ENCODE data around the gene DYNC1H1. TPM values are rescaled to one million over a fixed set of nuclear protein-coding genes. Genes with fewer than 3 reads are reported as not detected.
A peak's percentile ranks its signal among the peaks of the same experiment; 100 is the strongest.

DYNC1H1 gene
- total RNA-seq, 1 donor from 2014 or later, result 565 TPM

DNA sequence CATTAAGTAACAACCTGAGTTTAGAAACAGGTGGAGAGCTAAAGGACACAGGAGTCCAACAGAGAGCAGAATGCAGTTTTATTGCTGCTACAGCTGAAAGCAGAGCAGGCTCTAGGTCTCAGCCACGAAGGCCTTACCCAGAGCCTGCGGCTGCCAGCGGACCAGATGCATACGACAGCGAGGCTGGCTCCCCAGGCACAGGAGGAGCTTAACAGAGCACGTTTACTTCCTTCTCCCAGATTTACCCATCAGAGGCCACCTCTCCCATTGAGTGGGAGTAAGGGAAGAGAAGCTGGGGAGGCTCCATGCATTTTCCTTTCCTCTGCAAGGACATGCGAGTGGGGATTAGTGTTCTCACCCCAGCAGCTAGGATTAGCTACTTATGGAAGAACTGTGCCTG lies 22.6 kb downstream of the DYNC1H1 start:
- FAIRE-seq, result no peak

DNA sequence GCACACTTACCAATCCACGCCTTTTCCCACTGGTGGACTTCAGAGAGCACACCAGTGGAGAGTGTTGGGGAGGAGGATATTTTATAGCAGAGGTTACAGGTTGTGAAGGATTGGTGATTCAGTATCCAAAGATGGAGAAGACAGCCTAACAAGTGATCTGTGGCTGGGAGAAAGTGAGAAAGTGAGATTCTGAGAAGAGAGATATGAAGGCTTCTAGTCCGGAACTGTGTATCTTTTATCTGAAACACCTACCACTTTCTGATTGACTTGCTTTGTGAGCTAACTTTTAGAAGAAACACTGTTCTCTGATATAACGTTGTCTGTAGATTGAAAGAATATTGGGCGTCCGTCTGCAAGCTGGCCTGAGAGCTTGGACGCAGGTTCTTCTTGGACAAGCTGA lies 24.0 kb downstream of the DYNC1H1 start:
- FAIRE-seq, result no peak
- no peak for DNase-seq (ENCODE audit: low spot score in 2 of 2)

More for the DNA sequence above, 22.6 kb downstream of the DYNC1H1 start:
- no peak for DNase-seq (ENCODE audit: low spot score in 2 of 2)

DNA sequence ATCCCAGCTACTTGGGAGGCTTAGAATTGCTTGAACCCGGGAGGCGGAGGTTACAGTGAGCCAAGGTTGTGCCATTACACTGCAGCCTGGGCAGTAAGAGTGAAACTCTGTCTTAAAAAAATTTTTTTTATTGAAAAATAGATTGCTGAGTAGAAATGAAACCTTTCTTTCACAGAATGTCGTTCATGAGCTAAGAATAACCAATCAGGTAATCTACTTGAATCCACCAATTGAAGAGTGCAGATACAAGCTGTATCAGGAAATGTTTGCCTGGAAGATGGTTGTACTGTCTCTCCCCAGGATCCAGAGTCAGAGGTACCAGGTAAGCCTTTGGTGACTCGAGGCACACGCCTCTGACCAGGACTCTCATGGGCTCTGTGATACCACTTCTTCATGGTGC lies 27.0 kb downstream of the DYNC1H1 start:
- DNase-seq (ENCODE audit: low spot score in 2 of 2), result no peak
- no peak for FAIRE-seq

DNA sequence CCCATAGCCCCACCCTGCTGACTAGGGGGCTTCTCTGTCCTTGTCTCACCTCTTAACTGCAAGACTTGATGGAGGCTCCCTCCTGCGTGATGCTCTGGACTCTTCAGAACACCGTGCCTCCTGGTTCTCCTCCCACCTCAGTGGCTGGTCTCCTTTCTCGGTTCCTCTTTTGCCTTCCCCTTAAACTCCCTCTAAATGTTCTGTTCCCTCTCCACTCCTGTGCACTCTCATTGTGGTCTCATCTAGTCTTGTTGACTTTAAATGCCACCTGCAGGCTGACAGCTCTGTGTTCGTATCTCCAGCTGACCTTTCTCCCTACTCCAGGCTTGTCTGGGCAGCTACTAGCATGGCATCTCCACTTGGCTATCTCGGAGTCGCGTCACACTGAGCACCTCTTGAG lies 28.3 kb downstream of the DYNC1H1 start:
- DNase-seq (ENCODE audit: low spot score in 2 of 2) (no peak), FAIRE-seq (no peak)

DNA sequence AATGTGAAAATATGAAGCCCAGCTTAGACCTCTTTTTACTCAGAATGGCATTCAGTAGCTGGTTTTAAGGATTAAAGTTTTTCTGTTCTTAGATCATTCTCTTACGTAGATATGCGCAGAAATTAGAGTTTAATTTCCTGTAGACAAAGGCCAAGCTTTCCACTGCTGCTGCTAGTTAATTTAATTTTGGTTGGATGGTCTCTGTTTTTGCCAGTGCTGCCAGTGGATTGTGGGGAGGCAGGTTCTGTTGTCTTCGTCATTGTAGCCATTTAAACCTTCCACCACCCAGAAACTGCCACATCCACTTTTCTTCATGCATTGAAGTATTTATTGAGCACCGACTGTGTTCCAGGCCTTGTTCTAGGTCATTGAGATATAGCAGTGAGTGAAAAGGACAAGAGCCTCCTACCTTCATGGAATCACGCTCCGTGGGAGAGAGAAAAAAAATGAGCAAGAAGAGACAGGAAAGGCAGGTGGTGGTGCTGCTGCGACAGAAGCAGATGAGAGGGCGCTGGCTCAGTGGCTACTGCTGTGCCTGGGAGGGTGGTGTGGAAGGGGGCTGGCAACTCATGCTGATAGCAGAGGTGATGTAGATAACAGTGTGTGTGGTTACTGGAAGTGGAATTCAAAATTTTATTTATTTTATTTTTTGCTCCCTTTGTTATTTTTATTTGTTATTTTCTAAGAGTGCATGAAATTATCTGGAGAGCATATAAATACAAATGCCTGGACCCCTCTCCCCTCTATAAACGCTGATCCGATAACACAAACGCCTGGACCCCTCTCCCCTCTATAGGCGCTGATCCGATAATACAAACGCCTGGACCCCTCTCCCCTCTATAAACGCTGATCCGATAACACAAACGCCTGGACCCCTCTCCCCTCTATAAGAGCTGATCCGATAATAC lies 33.3 kb downstream of the DYNC1H1 start:
- DNase-seq (ENCODE audit: low spot score in 2 of 2) (no peak), FAIRE-seq (no peak)

DNA sequence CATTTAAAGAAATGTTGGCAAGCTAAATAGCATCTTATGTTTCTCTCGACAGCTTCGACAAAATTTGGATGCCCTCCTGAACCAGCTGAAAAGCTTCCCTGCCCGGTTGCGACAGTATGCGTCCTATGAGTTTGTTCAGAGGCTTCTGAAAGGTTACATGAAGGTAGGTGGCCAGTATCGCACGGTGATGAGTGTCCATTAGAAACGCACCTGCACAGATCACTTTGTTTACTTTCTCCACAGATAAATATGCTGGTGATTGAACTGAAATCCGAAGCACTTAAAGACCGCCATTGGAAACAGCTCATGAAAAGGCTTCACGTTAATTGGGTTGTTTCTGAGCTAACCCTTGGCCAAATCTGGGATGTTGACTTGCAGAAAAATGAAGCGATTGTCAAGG lies 36.5 kb downstream of the DYNC1H1 start:
- no peak for FAIRE-seq
- no peak for DNase-seq (ENCODE audit: low spot score in 2 of 2)

DNA sequence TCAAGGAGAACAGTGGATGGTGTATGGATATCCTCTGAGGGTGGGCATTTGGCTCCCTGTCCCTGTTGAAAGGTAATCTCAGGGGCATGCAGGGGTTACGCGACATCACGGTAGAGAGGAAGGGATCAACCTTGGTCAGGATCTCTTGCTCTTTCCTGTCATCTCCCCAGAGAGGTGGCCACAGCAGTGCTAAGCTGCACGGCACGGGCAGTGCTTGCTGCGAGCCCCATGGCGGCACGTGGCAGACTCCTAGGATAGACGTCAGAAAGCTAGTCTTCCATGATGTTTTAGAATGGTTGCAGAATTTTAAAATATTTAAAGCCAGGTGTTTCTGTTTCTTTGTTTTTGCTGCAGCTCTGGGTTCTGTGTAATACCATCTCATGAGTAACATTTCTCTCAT lies 41.0 kb downstream of the DYNC1H1 start:
- FAIRE-seq (no peak), DNase-seq (ENCODE audit: low spot score in 2 of 2) (no peak)

DNA sequence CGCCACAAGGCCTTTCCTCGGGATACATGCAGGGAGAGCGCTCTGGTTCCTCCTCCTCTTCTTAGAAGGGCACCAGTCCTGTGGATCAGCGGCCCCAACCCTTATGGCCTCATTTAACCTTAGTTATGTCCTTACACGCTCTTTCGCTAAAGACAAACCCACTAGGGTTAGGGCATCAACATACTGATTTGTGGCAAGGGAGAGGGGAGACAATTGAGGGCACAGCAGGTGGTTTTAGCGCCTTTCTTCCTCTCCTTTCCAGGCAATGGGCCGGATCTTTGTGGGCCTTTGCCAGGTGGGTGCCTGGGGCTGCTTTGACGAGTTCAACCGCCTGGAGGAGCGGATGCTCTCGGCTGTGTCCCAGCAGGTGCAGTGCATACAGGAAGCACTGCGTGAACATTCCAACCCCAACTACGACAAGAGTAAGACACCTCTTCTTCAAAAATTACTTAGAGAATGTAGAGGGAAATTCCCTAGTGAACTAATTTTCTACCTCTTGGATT lies 43.6 kb downstream of the DYNC1H1 start:
- DNase-seq (ENCODE audit: low spot score in 2 of 2), result no peak
- no peak for FAIRE-seq

DNA sequence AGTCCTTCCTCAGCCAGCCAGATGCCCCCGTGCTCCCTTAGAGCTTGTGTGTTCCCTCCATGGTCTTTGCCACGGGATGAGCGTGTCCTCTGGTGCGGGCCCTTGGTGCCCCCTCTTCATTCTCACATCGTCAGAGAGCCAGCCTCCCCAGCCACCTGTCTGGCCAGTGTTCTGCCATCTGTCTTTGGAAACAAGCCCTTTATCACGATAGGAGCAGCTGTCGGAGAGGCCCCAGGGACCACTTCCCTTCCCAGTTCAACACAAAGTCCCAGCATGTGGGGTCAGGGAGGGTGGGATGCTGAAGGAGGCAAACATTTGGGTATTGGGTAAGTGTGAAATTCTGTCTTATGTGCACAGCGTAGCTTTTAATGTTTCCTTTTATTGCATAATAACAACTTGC lies 44.5 kb downstream of the DYNC1H1 start:
- DNase-seq (ENCODE audit: low spot score in 2 of 2) (no peak), FAIRE-seq (no peak)

DNA sequence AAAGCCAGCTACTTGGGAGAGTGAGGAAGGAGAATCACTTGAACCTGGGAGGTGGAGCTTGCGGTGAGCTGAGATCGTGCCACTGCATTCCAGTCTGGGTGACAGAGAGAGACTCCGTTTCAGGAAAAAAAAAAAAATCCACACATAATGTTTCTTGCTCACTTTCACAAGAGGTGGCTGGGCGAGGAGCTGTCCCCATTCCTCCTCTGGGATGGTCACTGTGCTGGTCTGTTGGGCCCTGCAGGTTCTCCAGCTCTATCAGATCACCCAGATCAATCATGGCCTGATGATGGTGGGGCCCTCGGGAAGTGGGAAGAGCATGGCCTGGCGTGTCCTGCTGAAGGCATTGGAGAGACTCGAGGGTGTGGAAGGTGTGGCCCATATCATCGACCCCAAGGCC lies 47.3 kb downstream of the DYNC1H1 start:
- FAIRE-seq, result no peak

DNA sequence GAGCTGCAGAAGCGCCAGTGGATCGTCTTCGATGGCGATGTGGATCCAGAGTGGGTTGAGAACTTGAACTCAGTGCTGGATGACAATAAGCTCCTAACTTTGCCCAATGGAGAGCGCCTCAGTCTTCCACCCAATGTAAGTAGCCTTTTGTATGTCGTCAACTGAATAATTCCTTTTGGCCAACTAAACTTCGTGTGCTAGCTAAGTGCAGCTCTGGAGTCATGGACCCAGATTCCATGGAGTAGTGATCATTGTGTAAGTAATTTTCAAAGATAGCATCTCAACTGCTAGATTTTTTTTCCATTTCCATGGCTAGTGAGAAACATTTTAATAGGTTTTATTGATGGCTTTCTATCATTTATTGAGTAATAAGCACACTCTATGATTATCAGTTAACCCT lies 48.0 kb downstream of the DYNC1H1 start:
- DNase-seq (ENCODE audit: low spot score in 2 of 2) (no peak), FAIRE-seq (no peak)

More for the DNA sequence above, 47.3 kb downstream of the DYNC1H1 start:
- no peak for DNase-seq (ENCODE audit: low spot score in 2 of 2)

DNA sequence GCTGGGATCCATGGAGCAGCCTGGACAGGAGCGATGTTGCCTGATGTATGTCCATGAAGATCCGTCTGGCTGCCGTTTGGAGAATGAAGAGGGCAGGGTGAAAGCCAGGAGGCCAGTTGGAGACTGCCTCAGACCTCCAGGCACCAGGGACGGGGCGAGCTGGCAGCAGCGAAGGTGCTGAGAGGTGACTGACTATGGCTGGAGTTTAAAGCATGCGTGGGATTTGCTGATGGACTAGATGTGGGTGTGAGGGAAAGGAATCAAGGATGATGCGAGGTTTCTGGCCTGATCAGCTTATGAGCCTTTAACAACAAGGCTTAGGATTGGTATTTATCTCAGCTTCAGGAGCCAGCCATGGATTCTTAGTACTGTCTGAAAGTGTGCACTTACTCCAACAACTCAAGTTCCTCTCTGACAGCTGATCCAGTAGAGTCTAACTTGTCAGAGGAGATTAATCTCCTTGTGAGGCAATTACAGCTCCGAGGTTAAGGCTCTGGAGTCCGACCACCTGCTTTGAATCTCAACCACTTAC lies 49.4 kb downstream of the DYNC1H1 start:
- no peak for FAIRE-seq
- DNase-seq (ENCODE audit: low spot score in 2 of 2), result no peak

DNA sequence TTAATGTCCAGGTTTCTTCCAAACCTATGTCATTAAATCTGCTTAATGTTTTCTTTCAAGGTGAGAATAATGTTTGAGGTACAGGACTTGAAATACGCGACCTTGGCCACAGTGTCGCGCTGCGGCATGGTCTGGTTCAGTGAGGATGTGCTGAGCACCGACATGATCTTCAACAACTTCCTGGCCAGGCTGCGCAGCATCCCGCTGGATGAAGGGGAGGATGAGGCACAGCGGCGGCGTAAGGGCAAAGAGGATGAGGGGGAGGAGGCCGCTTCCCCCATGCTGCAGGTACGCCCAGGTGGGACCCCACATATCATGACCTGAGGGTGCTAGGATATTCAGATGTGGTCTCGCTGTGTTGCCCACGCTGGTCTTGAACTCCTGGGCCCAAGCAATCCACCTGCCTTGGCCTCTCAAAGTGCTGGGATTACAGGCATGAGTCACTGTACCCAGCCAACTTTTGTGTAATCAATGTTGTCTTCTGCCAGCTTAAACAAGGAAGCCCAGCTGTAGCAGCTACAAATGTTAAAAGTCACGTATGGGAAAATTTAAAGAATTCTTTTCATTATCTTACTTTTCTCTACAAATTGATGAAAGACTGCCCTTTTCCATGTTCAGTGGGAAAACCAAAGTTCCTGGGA lies 50.8 kb downstream of the DYNC1H1 start:
- FAIRE-seq (no peak), DNase-seq (ENCODE audit: low spot score in 2 of 2) (no peak)

DNA sequence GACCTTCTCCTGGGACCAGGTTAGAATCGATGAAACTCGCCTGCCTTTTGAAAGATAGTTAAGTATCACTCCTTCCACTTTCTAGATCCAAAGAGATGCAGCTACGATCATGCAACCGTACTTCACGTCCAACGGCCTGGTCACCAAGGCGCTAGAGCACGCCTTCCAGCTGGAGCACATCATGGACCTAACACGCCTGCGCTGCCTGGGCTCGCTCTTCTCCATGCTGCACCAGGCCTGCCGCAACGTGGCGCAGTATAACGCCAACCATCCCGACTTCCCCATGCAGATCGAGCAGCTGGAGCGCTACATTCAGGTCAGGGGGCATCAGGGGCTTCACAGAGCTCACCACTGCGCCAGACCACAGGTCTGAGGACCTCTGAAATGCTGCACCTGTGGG lies 51.4 kb downstream of the DYNC1H1 start:
- DNase-seq (ENCODE audit: low spot score in 2 of 2), result no peak
- FAIRE-seq, result no peak

DNA sequence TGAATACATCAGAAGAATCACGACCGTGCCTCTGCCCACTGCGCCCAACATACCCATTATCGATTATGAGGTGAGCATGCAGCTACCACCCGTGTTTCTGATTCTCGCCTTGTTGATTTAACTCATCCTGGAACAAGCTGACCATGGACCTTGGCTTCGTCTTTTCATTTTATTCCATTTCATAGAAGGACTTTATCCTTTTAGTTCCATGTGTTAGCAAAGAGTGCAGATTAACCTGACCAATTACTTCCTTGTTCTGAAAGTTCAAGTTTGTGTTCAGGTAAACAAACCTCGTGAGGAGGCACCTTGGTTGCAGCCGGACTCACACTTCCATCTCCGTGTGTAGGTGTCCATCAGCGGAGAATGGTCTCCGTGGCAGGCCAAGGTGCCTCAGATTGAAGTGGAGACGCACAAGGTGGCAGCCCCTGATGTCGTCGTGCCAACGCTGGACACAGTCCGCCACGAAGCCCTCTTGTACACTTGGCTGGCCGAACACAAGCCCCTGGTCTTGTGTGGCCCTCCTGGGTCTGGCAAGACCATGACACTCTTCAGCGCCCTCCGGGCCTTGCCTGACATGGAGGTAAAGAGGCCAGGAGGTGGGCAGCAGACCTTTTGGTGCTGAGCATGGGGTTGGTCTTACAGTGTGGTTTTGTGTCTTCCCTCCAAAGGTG lies 52.2 kb downstream of the DYNC1H1 start:
- DNase-seq (ENCODE audit: low spot score in 2 of 2) (no peak), FAIRE-seq (no peak)

DNA sequence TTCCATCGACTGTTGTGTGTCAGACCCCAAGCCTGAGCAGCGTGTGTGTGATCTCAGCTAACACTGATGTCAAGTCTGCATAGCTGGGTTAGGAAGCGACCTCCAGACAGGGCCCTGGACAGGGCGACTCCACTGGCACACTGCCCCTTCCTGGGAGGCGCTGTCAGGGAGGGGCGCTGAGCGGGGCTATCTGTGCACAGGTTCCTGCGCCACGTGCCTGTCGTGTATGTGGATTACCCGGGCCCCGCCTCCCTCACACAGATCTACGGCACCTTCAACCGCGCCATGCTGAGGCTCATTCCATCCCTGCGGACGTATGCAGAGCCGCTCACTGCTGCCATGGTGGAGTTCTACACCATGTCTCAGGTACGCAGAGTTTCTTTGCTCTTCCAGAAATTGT lies 53.9 kb downstream of the DYNC1H1 start:
- FAIRE-seq (no peak), DNase-seq (ENCODE audit: low spot score in 2 of 2) (no peak)

DNA sequence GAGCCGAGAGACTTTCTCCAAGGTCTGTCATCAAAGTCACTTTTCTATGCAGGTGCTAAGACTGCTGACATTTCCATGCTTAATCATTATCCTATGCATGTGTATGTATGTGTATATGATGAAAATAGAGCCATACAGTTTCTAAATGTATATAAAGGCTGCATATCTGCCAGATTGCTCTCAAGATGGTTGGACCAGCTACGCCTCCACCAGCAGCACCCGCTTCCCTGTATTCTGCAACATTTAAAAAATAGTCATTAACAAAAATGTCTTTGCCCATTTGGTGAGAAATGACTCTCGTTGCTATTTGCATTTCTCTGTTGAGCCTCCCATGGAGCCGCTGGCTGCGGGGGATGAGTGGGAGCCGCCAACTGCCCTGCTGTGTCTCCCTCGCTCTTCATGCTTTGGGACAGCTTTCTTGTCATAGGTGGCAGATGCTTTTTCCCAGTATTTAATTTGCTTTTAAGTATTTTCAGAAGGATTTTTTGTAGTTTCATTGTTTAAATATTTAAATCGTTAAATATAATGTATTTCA lies 54.7 kb downstream of the DYNC1H1 start:
- DNase-seq (ENCODE audit: low spot score in 2 of 2) (peak in 1 of 2 donors; percentile 31), FAIRE-seq (no peak)

DNA sequence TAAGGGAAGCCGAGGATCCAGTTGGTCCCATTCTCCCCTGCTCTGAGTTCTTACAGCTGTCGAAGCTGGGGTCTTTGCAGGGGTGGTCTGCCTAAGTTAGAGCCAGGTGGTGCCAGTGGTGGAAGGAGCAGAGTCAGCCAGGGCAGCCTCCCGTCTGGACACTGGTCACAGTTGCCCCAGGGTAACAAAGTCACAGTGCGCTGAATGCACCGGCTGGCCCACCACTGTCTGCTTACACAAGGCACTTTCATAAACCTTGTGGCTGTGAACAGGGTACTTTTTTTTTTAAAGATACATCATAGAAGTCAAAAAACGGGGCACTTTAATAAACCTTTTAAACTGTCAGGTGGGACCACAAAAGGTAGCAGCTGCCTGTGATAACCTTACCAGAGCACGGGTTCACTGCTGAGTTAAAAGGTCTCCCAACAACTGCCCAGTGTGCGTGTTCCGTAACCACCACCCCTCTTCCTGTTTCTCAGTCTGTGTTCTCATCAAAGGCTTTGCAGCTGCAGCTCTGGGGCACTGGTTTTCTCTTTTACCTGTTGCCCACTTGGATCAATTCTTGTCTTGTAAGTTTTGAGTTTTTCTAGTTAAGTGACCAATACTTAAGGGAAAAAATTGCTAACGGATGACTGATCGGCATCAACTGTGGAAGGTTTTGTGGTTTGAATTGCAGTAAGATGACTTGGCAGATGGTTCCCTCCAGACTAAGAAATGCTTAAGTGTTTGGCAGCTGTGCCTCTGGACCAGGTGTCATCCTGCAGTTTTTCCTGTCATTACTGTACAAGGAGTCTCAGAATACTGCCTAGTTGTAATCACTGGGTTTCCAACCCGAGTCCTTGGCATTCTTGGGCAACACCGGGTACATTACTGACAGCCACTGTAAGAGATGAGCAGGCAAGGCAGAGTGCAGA lies 55.9 kb downstream of the DYNC1H1 start:
- FAIRE-seq (no peak), DNase-seq (ENCODE audit: low spot score in 2 of 2) (no peak)

DNA sequence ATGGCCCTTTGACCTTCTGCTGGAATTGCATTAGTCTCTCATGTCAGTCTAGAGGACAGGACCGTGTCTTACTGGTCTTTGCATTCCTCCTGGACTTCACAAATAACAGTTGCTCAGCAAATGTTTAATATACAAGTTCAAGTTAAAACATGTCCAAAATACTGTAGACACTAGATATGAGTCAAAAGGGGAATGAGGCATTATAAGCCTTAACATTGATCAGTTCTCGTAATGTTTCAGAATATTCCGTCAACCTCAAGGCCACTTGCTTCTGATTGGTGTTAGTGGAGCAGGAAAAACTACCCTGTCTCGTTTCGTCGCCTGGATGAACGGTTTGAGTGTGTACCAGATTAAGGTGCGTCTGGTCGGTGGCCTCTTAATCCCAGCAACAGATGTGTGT lies 62.6 kb downstream of the DYNC1H1 start:
- DNase-seq (ENCODE audit: low spot score in 2 of 2) (no peak), FAIRE-seq (no peak)

DNA sequence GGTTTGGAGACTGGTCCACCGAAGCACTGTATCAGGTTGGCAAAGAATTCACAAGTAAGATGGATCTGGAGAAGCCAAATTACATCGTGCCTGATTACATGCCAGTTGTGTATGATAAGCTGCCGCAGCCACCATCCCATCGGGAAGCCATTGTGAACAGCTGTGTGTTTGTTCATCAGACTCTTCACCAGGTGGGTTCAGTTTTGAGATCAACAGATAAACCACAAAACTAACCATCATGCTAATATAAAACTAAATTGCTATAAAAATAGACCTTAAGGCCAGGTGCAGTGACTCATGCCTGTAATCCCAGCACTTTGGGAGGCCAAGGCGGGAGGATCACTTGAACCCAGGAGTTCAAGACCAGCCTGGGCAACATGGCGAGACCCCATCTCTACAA lies 63.6 kb downstream of the DYNC1H1 start:
- FAIRE-seq (no peak), DNase-seq (ENCODE audit: low spot score in 2 of 2) (no peak)

All from frontal cortex (tissue), 4 donors.